GM12891 (cell line): ENCODE results near the gene ZMYM1.
"Not testable (repeated sequence)": the region's sequence is repeated elsewhere in the genome, so short reads cannot be mapped to it uniquely, and the experiment has no call there.

Experiments used
- DNase-seq: peaks from one replicate; pipeline ENCODE4 v3.0.0; 2011; ENCODE audit warnings: low spot score; ENCODE audit not compliant: insufficient read length
- FAIRE-seq: peaks from 2 replicates; lab custom pipeline; 2011; peaks lifted over from hg19 to GRCh38; lab: Jason Lieb, UNC
- PAX5 ChIP-seq: IDR thresholded peaks from 2 replicates; pipeline ENCODE4 v1.6.1; 2011; ENCODE audit warnings: low read length, moderate library complexity, mild to moderate bottlenecking; ENCODE audit not compliant: insufficient read depth, severe bottlenecking
- POLR2A ChIP-seq: IDR thresholded peaks from 2 replicates; pipeline ENCODE4 v1.6.1; 2011; ENCODE audit warnings: low read depth, low read length, control low read depth
- POLR2AphosphoS5 ChIP-seq: IDR thresholded peaks from 2 replicates; pipeline ENCODE4 v1.6.1; 2011; ENCODE audit warnings: low read depth, low read length, control low read depth
- POU2F2 ChIP-seq: IDR thresholded peaks from 2 replicates; pipeline ENCODE4 v1.6.1; 2011; ENCODE audit warnings: low read depth, mild to moderate bottlenecking, control low read depth, low read length, moderate library complexity
- SPI1 ChIP-seq: IDR thresholded peaks from 2 replicates; pipeline ENCODE4 v1.6.1; 2011; ENCODE audit warnings: low read depth, low read length, control low read depth
- TAF1 ChIP-seq: IDR thresholded peaks from 2 replicates; pipeline ENCODE4 v1.6.1; 2011; ENCODE audit warnings: low read depth, low read length, control low read depth

ZMYM1 gene

GRCh38 chr1:35043498-35043897, 35.7 kb upstream of the ZMYM1 start:
- DNase-seq (no peak), FAIRE-seq (no peak)
- TF ChIP-seq POU2F2: no peak
- no peak for TF ChIP-seq SPI1
- TF ChIP-seq POLR2AphosphoS5: no peak
- TF ChIP-seq TAF1: no peak
- TF ChIP-seq POLR2A: no peak
- no peak for TF ChIP-seq PAX5

GRCh38 chr1:35044431-35044830, 34.8 kb upstream of the ZMYM1 start:
- TF ChIP-seq POU2F2 (no peak), POLR2A (no peak), PAX5 (no peak), POLR2AphosphoS5 (no peak), TAF1 (no peak), SPI1 (no peak)
- FAIRE-seq (no peak), DNase-seq (no peak)

GRCh38 chr1:35046730-35047129, 32.5 kb upstream of the ZMYM1 start:
- TF ChIP-seq POLR2A (no peak), TAF1 (no peak), SPI1 (no peak), POLR2AphosphoS5 (no peak), PAX5 (no peak), POU2F2 (no peak)
- FAIRE-seq: no peak
- no peak for DNase-seq

- FAIRE-seq: no peak
- DNase-seq: no peak
- 0 out of 2 replicates have a peak, but pooled peaks have one; percentile 9 for TF ChIP-seq SPI1
- no peak for TF ChIP-seq TAF1
These were observed 31.9 kb upstream of the ZMYM1 start for GRCh38 chr1:35047188-35047858.

- FAIRE-seq: no peak
- TF ChIP-seq SPI1 (no peak), POU2F2 (no peak), POLR2A (no peak), POLR2AphosphoS5 (no peak), PAX5 (no peak), TAF1 (no peak)
- DNase-seq: no peak
These were observed 30.1 kb upstream of the ZMYM1 start for GRCh38 chr1:35049116-35049515.

- TF ChIP-seq POLR2AphosphoS5 (no peak), POU2F2 (no peak), SPI1 (no peak), POLR2A (no peak), PAX5 (no peak), TAF1 (no peak)
- no peak for FAIRE-seq
- DNase-seq: no peak
These were observed 25.8 kb upstream of the ZMYM1 start for GRCh38 chr1:35053433-35053832.

GRCh38 chr1:35054282-35054681, 24.9 kb upstream of the ZMYM1 start:
- not testable (repeated sequence) for DNase-seq

GRCh38 chr1:35058321-35058720, 20.9 kb upstream of the ZMYM1 start:
- not testable (repeated sequence) for FAIRE-seq, DNase-seq

More at GRCh38 chr1:35054282-35054681, 24.9 kb upstream of the ZMYM1 start:
- FAIRE-seq: not testable (repeated sequence)

- TF ChIP-seq POLR2A (no peak), PAX5 (no peak), POU2F2 (no peak), TAF1 (no peak), SPI1 (no peak)
- DNase-seq: no peak
- no peak for FAIRE-seq
These were observed 20.2 kb upstream of the ZMYM1 start for GRCh38 chr1:35058988-35059387.

- peak; percentile 13 for FAIRE-seq
- TF ChIP-seq SPI1 (peak; percentile 70), POLR2A (no peak), TAF1 (no peak), PAX5 (no peak)
- DNase-seq: no peak
These were observed 16.5 kb upstream of the ZMYM1 start for GRCh38 chr1:35062518-35063196.

- no peak for FAIRE-seq
- TF ChIP-seq TAF1 (no peak), POU2F2 (no peak), POLR2A (no peak), PAX5 (no peak), SPI1 (no peak), POLR2AphosphoS5 (no peak)
- DNase-seq: no peak
These were observed 14.9 kb upstream of the ZMYM1 start for GRCh38 chr1:35064265-35064664.
